Cardiac muscle cell (in vitro differentiated cells and primary cell): ENCODE data around the gene MRPL39. TPM values are rescaled to one million over a fixed set of nuclear protein-coding genes. Genes with fewer than 3 reads are reported as not detected.

Experiments used
- DNase-seq, 2 donors: peaks; one replicate each; pipeline versions ENCODE4 v3.0.0 to v3.0.0-alpha.2; 2010 to 2017; ENCODE audit warnings: low read depth in 1 of 2, low spot score in 1 of 2
- H3K27ac ChIP-seq: fragments of 200-600 bp; sonication (generic); 2 replicates; pipeline ENCODE4 v1.5.1; 2016
- H3K27me3 ChIP-seq: fragments of 200-600 bp; sonication (generic); 2 replicates; pipeline ENCODE4 v1.6.0; 2016; ENCODE audit warnings: control low read depth
- H3K36me3 ChIP-seq: fragments of 200-600 bp; sonication (generic); 2 replicates; pipeline ENCODE4 v1.5.1; 2016; ENCODE audit warnings: control low read depth
- H3K4me1 ChIP-seq: fragments of 200-600 bp; sonication (generic); 2 replicates; pipeline ENCODE4 v1.8.1; 2017; ENCODE audit warnings: low read depth, mild to moderate bottlenecking, mixed run types
- H3K4me3 ChIP-seq: fragments of 200-600 bp; sonication (generic); 2 replicates; pipeline ENCODE4 v1.5.1; 2016; ENCODE audit warnings: mild to moderate bottlenecking
- H3K9me3 ChIP-seq: fragments of 200-600 bp; sonication (generic); 2 replicates; pipeline ENCODE4 v1.5.1; 2017; ENCODE audit warnings: low read depth, mild to moderate bottlenecking, control low read depth
- polyA plus RNA-seq: library from polyadenylated mRNA; unstranded; fragments of >200 nt; fragmentation: Nextera tagmentation; extraction: Ambion mirVana; gene quantifications from 2 replicates; pipeline ENCODE4 v1.2.1, GENCODE V29; 2016
- total RNA-seq: library from RNA; depleted of rRNA; stranded (reverse); fragments of >200 nt; gene quantifications from 2 replicates; pipeline ENCODE4 v1.2.3, GENCODE V29; 2016
- TF ChIP-seq, protein P1 (sequence below): IDR thresholded peaks from 2 replicates; pipeline ENCODE4 v1.5.1; 2012; ENCODE audit warnings: low read depth, mild to moderate bottlenecking, low read length

The MRPL39 gene
- total and polyA plus RNA-seq, 2 experiments from 2014 or later, result 25.1 to 87.9 TPM

DNA sequence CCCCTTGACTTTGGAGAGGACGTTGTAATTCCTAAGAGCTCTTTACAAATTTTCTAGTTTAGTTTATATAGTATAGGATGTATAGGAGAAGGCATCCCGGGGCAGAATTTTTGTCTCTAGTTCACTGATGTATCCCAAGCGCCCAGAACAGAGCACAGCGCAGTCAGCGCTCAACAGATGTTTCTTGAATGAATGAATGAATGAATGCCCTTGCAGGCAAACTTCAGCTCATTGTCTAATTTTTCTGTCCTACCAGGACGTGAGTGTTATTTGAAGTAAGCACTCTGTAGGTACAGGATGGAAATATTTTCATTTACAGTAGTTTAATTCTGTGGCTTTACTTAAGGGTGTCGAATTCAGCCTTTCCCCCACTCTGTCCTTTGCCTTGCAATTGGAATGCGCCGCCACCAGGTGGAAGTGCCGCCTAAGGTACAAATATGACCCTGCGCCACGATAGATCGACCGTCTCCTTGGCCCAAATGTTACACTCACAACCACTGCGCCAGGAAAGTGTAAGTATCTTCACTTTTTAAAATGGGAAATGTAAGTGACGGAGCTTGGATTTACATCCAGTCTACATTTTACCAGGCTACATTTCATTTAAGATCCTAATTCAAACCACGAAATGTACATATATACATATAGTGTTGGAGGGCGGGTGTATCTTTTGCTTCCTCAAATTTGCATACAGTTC lies 910 bp upstream of the MRPL39 start:
- Histone ChIP-seq H3K36me3 (peaks cover 13% of the 10 kb centered on the region), H3K9me3 (no peaks in the 10 kb centered on the region), H3K27me3 (no peaks in the 10 kb centered on the region), H3K4me1 (peaks cover 3% of the 10 kb centered on the region), H3K27ac (no peak overlapping the region), H3K4me3 (peak overlapping the region; percentile 99)
- TF ChIP-seq, protein P1, sequence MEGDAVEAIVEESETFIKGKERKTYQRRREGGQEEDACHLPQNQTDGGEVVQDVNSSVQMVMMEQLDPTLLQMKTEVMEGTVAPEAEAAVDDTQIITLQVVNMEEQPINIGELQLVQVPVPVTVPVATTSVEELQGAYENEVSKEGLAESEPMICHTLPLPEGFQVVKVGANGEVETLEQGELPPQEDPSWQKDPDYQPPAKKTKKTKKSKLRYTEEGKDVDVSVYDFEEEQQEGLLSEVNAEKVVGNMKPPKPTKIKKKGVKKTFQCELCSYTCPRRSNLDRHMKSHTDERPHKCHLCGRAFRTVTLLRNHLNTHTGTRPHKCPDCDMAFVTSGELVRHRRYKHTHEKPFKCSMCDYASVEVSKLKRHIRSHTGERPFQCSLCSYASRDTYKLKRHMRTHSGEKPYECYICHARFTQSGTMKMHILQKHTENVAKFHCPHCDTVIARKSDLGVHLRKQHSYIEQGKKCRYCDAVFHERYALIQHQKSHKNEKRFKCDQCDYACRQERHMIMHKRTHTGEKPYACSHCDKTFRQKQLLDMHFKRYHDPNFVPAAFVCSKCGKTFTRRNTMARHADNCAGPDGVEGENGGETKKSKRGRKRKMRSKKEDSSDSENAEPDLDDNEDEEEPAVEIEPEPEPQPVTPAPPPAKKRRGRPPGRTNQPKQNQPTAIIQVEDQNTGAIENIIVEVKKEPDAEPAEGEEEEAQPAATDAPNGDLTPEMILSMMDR, result peak; percentile 90
- DNase-seq, result peak; percentile 87 to 90

DNA sequence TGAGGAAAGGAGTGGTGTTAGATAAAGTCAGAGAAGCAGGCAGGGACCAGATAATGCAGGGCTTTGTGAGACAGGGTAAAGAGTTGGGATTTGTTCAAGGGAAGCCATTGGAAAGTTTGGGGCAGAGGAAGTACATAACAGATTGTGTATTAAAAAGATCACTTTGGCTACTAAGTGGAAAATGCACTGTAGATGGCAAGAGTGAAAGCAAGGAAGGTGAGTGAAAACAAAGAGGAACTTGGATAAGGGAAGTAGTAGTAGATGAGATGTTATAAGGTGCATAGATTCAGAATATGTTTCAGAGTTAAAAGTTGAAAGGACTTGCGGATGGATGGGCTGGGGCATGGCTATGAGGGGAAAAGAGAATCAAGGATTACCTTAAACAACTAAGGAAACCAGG lies 17.4 kb downstream of the MRPL39 start:
- Histone ChIP-seq H3K27ac (no peak overlapping the region), H3K27me3 (no peaks in the 10 kb centered on the region), H3K4me1 (no peaks in the 10 kb centered on the region), H3K36me3 (peaks cover 47% of the 10 kb centered on the region), H3K9me3 (no peaks in the 10 kb centered on the region), H3K4me3 (no peak overlapping the region)
- TF ChIP-seq, protein P1, result no peak
- no peak for DNase-seq

DNA sequence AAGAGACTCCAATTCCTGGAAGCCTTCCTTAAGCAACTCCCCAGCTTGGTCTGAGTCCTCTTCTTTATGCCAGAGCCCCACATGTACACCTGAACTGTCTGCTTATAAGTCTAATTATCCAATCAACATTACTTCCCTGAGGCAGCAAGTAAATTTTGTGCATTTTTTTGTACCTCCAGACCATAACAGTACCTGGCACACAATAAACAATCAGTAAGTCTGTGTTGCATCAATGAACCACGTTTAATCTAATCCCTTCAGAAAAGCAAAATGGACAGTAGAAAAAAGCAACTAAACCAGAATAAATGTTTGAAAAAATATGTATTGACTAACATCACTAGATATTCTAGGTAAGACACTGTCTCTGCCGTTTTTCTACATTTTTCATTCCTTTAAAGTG lies 20.5 kb downstream of the MRPL39 start:
- no peaks in the 10 kb centered on the region for H3K9me3 ChIP-seq
- DNase-seq, result no peak
- no peak overlapping the region for H3K27ac ChIP-seq
- peaks cover 24% of the 10 kb centered on the region for H3K36me3 ChIP-seq
- no peaks in the 10 kb centered on the region for H3K4me1 ChIP-seq
- TF ChIP-seq, protein P1, result no peak
- no peaks in the 10 kb centered on the region for H3K27me3 ChIP-seq
- H3K4me3 ChIP-seq, result no peak overlapping the region

DNA sequence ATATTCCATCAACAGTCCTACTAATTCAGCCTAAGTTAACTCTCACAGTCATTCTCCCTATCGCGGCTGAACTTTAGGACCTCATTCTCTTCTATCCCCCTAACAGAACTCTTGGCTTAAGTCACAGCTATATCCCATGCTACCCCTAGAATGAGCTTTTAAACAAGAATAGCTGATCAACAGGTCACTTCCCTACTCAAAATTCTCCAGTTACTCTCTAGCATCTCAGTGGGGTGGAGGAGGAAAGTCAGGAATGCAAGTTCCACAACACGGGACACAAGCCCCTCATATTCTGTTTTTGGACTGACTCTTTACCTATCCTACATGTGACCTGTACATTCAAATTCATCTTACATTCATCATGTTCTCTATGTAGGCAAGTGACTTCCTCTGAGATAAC lies 21.0 kb downstream of the MRPL39 start:
- Histone ChIP-seq H3K9me3 (no peaks in the 10 kb centered on the region), H3K4me3 (no peak overlapping the region), H3K27me3 (no peaks in the 10 kb centered on the region), H3K4me1 (no peaks in the 10 kb centered on the region), H3K27ac (no peak overlapping the region), H3K36me3 (peaks cover 21% of the 10 kb centered on the region)
- TF ChIP-seq, protein P1, result no peak
- no peak for DNase-seq

DNA sequence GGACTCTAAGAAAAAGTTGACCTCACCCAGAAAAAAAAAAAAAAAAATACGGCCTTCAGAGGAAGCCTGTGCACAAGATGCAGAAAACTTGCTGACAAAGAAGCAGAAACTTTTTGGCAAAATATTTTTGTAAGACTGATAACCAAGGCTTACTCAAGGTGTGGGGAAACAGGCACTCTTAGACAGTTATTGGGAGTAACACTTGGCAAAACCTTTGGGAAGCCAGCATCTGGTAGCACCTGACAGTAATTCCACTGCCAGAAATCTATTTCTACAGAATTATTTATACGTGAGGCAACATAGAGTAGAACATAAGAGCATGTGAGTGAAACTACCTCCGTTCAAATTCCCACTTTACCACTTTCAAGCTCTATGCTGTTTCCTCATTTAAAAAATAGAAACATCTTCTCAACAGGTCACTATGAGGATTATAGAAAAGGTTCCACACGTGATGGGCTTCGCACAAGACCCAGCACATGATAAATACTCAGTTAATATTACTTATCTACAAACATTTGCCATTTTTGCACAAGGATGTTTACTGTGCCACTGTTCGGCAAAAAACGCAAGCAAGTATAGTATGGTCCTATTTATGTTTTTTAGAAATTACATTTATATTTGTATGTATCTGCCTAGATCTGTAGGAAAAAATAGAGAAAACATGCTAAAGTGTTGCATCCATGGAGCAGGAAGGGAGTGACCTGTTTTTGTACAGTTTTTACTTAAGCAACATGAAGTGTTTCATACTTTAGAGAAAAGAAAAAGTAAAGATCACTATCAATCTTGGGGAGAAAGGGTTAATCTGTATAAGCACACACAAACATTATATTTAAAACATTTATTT lies 22.2 kb downstream of the MRPL39 start:
- H3K4me3 ChIP-seq, result no peak overlapping the region
- TF ChIP-seq, protein P1, result no peak

More for the DNA sequence above, 22.2 kb downstream of the MRPL39 start:
- H3K9me3 ChIP-seq, result no peaks in the 10 kb centered on the region
- no peak for DNase-seq
- H3K36me3 ChIP-seq, result peaks cover 21% of the 10 kb centered on the region
- no peaks in the 10 kb centered on the region for H3K27me3 ChIP-seq
- H3K4me1 ChIP-seq, result no peaks in the 10 kb centered on the region
- no peak overlapping the region for H3K27ac ChIP-seq
